GM12801 (cell line): ENCODE results near the gene SRD5A1.

Experiments used
- TF ChIP-seq, protein P1 (sequence below): IDR thresholded peaks from one replicate; pipeline ENCODE4 v1.5.1; 2011; ENCODE audit warnings: control low read depth; ENCODE audit not compliant: insufficient read length; ENCODE audit errors: extremely low read depth

The SRD5A1 gene

DNA sequence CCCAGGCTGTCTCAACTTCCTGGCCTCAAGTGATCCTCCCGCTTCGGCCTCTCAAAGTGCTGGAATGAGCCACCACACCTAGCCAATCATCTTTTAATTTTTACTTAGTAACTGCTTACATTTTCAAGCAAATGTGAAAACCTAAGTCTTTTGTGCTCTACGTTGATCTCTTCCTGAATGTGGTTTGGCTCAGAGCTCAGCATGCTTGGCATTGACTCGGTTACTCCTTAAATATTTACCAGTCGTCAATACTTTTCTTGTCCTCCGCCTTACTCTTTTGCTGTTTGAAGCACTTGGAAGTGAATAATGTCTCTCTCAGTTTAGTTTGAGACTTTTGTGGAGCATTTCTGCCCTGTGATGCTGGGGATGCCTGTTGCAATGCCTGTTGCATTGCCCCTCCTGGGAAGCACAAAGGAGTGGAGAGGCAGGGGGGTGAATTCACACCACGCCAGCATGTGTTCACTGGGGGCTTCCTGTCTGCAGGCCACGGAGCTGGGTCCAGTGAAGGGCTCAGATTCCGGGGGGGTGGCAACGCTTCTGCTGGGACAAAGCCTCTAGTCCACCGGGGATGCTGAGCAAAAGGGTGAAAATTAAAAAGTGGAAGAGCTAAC, 66.9 kb downstream of the SRD5A1 start:
- TF ChIP-seq, protein P1, sequence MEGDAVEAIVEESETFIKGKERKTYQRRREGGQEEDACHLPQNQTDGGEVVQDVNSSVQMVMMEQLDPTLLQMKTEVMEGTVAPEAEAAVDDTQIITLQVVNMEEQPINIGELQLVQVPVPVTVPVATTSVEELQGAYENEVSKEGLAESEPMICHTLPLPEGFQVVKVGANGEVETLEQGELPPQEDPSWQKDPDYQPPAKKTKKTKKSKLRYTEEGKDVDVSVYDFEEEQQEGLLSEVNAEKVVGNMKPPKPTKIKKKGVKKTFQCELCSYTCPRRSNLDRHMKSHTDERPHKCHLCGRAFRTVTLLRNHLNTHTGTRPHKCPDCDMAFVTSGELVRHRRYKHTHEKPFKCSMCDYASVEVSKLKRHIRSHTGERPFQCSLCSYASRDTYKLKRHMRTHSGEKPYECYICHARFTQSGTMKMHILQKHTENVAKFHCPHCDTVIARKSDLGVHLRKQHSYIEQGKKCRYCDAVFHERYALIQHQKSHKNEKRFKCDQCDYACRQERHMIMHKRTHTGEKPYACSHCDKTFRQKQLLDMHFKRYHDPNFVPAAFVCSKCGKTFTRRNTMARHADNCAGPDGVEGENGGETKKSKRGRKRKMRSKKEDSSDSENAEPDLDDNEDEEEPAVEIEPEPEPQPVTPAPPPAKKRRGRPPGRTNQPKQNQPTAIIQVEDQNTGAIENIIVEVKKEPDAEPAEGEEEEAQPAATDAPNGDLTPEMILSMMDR: no peak

DNA sequence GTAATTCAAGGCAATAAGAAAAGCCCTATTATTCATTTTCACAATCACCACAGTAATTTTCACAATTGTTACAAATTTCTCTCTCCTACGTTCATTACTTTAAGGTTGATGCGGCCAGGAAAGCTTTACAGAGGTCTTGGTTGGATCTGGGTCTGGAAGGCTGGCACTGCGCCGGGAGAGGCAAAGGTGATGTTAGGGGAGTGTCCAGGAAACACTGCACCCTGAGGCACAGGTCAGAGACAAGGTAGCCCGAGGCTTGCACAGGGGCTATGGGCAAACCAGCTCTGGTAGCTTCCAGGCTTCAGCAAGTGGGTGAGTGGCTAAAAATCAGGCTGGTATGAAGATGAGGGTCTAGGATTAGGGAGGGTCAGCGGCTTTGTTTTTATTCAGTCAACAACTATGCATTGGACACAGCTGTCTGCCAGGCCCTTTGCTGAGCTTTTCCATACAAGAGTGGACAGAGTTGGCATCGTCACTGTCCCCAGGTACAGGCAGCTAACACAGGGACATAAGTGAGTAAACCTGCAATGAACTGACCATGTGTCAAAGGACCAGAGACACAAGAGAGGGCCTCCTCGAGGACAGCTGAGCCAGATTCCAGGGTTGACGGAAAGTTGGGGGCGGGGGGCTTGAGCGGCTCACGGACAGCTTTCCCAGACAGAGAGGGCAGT, 67.6 kb downstream of the SRD5A1 start:
- TF ChIP-seq, protein P1: no peak

DNA sequence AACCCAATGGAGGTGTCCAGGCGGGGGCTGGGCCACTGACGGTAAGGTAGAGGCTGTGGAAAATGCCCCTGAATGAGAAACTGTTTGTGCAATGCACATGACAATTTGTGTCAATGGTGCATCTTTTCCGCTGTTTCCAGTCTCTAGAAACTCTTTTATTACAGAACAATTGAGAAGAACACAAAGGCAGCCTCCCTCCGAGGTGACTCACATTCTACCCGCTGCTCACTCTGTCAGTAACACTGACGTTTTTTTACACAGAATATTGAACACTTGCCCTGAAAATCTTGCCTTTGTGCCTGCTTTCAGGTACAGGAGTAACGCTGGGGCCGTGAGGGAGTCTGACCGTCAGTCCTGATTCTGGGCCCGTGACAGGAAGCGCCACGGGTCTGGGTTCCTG, 68.3 kb downstream of the SRD5A1 start:
- TF ChIP-seq, protein P1: no peak

DNA sequence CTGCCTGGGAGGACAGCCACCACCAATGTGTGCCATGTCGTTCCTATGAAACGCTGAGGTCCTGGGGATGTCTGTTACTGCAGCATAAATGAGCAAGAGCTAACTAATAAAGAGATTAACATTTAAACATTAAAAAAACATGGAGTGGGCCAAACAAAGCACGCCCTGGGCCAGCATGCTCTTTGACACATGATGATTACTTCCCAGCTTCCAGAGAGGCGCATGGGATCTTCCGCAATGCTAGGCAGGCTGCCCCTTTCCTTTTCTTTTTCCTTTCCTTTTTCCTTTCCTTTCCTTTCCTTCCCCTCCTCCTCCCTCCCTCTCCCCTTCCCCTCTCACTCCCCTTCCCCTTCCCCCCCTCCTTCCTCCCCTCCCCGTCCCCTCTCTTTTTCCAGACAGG, 69.4 kb downstream of the SRD5A1 start:
- TF ChIP-seq, protein P1: no peak

DNA sequence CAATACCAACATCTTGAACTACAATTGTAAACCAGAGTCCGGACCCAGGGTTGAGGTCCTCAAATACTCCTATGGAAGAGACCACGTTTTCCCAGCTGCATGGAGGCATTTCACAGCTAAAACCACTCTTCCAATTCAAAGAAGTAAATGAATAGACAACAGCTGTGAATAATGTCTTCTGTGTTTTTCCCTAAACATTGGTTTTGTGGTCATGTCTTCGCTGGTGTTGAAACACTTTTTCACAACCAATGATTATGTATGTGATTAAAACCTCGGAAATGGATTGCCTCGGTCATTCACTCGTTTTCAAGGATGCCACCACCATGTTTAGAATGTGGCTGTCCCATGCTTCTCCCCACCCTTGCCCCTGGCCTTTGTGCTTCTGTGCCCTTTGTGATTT, 70.6 kb downstream of the SRD5A1 start:
- TF ChIP-seq, protein P1: no peak

DNA sequence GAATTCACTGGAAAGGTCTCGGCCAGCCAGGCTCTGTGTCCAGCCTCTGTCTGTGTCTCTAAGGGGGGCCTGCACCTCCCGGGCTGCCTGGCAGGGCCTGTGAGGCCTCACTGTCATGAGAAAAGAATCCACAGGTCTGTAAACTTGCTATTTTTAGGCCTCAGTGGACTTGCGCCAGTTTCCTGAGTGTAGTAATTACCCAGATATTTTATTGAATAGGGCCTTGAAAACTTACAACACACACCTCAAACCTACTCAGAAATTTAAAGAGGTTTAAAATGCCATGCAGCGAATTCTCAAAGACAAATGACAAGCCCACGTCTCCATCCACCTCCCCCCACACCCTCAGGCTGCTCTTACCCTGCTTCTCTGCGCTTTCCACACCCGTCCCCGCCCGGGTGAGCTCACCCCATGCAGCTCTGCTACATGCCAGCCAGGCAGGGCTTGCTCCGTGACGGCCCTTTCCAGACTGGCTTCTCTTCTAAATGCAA, 71.2 kb downstream of the SRD5A1 start:
- TF ChIP-seq, protein P1: no peak

DNA sequence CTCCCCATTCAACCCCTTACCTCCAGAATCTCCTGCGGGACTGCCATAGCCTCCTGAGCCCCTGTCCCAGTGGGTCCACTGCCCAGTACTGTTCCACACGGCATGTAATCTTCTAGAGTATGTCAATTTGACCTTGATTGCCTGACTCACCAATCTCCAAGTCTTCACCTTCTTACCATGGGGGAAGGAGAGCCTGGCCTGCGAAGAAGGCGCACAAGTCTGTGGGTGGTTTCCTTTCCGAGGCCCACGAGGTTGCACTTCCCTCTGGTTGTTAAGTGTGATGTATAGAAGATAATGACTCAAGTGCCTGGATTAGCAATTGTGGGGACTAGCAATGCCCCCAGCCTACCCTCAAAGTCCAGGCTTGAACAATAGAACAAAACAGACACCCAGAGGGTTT, 71.8 kb downstream of the SRD5A1 start:
- TF ChIP-seq, protein P1: no peak
